SIG-M5 treated with dmso at 0.1 percent for 504 hours (cell line): ENCODE data around the gene HORMAD2.

ENCODE experiments used
- DNase-seq: peaks from one replicate; lab custom pipeline; 2025; ENCODE audit not compliant: unreplicated experiment; lab: John Stamatoyannopoulos, UW

The HORMAD2 gene

GRCh38 chr22:30079952-30080533 lies at the start of gene HORMAD2:
Gene HORMAD2, plus strand, starts transcription at chr22:30080464. Its CDS starts 13,489 bp downstream, at chr22:30093953.
- DNase-seq = no peak

GRCh38 chr22:30031328-30031727 lies 48.9 kb upstream of the HORMAD2 start:
- DNase-seq = no peak

- DNase-seq = no peak
These were observed 48.4 kb upstream of the HORMAD2 start for GRCh38 chr22:30031764-30032455.

GRCh38 chr22:30033137-30033536 lies 47.1 kb upstream of the HORMAD2 start:
- peak; percentile 61 for DNase-seq

- no peak for DNase-seq
These were observed 46.4 kb upstream of the HORMAD2 start for GRCh38 chr22:30033901-30034300.

- DNase-seq = no peak
These were observed 43.6 kb upstream of the HORMAD2 start for GRCh38 chr22:30036656-30037055.

GRCh38 chr22:30038219-30038618 lies 42.0 kb upstream of the HORMAD2 start:
- DNase-seq = no peak

- no peak for DNase-seq
These were observed 39.6 kb upstream of the HORMAD2 start for GRCh38 chr22:30040499-30041260.

GRCh38 chr22:30041475-30041874 lies 38.8 kb upstream of the HORMAD2 start:
- no peak for DNase-seq

GRCh38 chr22:30041881-30042280 lies 38.4 kb upstream of the HORMAD2 start:
- no peak for DNase-seq

GRCh38 chr22:30043161-30043560 lies 37.1 kb upstream of the HORMAD2 start:
- no peak for DNase-seq

- DNase-seq = no peak
These were observed 35.9 kb upstream of the HORMAD2 start for GRCh38 chr22:30044369-30044768.

- DNase-seq = no peak
These were observed 35.3 kb upstream of the HORMAD2 start for GRCh38 chr22:30044881-30045493.

- DNase-seq = no peak
These were observed 34.8 kb upstream of the HORMAD2 start for GRCh38 chr22:30045494-30045887.

GRCh38 chr22:30045901-30046715 lies 34.2 kb upstream of the HORMAD2 start:
- DNase-seq = no peak

- DNase-seq = no peak
These were observed 33.4 kb upstream of the HORMAD2 start for GRCh38 chr22:30046716-30047363.

GRCh38 chr22:30047364-30047738 lies 32.9 kb upstream of the HORMAD2 start:
- peak; percentile 77 for DNase-seq

GRCh38 chr22:30048681-30049080 lies 31.6 kb upstream of the HORMAD2 start:
- DNase-seq = no peak

GRCh38 chr22:30054067-30054763 lies 26.0 kb upstream of the HORMAD2 start:
- DNase-seq = no peak

GRCh38 chr22:30054764-30055069 lies 25.5 kb upstream of the HORMAD2 start:
- DNase-seq = no peak
